Kidney (tissue), 14 donors: ENCODE measurements around the gene CCNB3. TPM values are rescaled to one million over a fixed set of nuclear protein-coding genes. Genes with fewer than 3 reads are reported as not detected.

Experiments used
- DNase-seq, 5 donors: peaks; one replicate each; pipeline ENCODE4 v3.0.0-alpha.2; 2013 to 2020
- FAIRE-seq: peaks from 2 replicates; lab custom pipeline; 2012; peaks lifted over from hg19 to GRCh38; lab: Jason Lieb, UNC
- H3K27ac ChIP-seq, 2 donors: one replicate each; pipeline ENCODE4 v1.7.0; 2013; ENCODE audit warnings: low read depth in 2 of 2, low read length in 2 of 2, inconsistent platforms in 1 of 2
- H3K27me3 ChIP-seq: one replicate; pipeline ENCODE4 v1.7.1; 2013; ENCODE audit warnings: low read length, inconsistent platforms; ENCODE audit not compliant: control insufficient read depth, insufficient read depth
- H3K36me3 ChIP-seq, 3 donors: one replicate each; pipeline versions ENCODE4 v1.7.0 to v1.7.1; 2013; ENCODE audit warnings: low read length in 3 of 3, control low read depth in 1 of 3, inconsistent platforms in 1 of 3; ENCODE audit not compliant: insufficient read depth in 3 of 3, control insufficient read depth in 2 of 3
- H3K4me1 ChIP-seq, 3 donors: one replicate each; pipeline versions ENCODE4 v1.7.0 to v1.7.1; 2013; ENCODE audit warnings: low read length in 3 of 3, inconsistent platforms in 1 of 3, low read depth in 1 of 3; ENCODE audit not compliant: control insufficient read depth in 2 of 3, insufficient read depth in 2 of 3
- H3K4me3 ChIP-seq, 3 donors: one replicate each; pipeline versions ENCODE4 v1.7.0 to v1.8.1; 2013; ENCODE audit warnings: low read length in 3 of 3, control low read depth in 1 of 3, inconsistent platforms in 1 of 3
- H3K9ac ChIP-seq, 3 donors: one replicate each; pipeline versions ENCODE4 v1.7.0 to v1.7.1; 2013; ENCODE audit warnings: low read length in 3 of 3, control low read depth in 1 of 3, inconsistent platforms in 1 of 3
- H3K9me3 ChIP-seq, 3 donors: one replicate each; pipeline versions ENCODE4 v1.7.0 to v1.7.1; 2013; ENCODE audit warnings: low read length in 3 of 3, control low read depth in 1 of 3, inconsistent platforms in 1 of 3; ENCODE audit not compliant: control insufficient read depth in 2 of 3, insufficient read depth in 1 of 3
- intact Hi-C: fragments of 100-400 bp; cut with DNase I; formaldehyde crosslinking; loops from one replicate; pipeline ENCODE4 v1.11.1; 2022
- polyA plus RNA-seq: library from polyadenylated mRNA; stranded (reverse); fragments of 350-450 nt; fragmentation: Illumina TruSeq; extraction: RNeasy Lipid Tissue Mini Kit (QIAGEN cat#74804); gene quantifications from one replicate; pipeline ENCODE4 v1.2.3, GENCODE V29; 2014; ENCODE audit warnings: low read depth, low replicate concordance; ENCODE audit not compliant: insufficient read depth
- total RNA-seq: library from RNA; stranded (reverse); fragmentation: NEBNext Ultra II Directional; extraction: Animal tissue kit (Norgen Biotek cat#: 25700); gene quantifications from one replicate; pipeline ENCODE4 v1.2.1, GENCODE V29; 2021
- TF ChIP-seq, protein P1 (sequence below): IDR thresholded peaks from 3 replicates; pipeline ENCODE4 v1.5.1; 2012; ENCODE audit warnings: mild to moderate bottlenecking, moderate library complexity, borderline replicate concordance; ENCODE audit not compliant: insufficient read depth; ENCODE audit errors: extremely low read depth
- donor health status: control.
- donor health status: control.
- donor health status: control.
- donor health status: control.
- donor health status: control.
- donor health status: DM: yes; HTN: yes; CAD: no.
- donor health status: Normal renal cell carcinoma (clear cell type).

Gene CCNB3
- total and polyA plus RNA-seq, 2 donors from 2014 or later, result 0.41 to 1.5 TPM

DNA sequence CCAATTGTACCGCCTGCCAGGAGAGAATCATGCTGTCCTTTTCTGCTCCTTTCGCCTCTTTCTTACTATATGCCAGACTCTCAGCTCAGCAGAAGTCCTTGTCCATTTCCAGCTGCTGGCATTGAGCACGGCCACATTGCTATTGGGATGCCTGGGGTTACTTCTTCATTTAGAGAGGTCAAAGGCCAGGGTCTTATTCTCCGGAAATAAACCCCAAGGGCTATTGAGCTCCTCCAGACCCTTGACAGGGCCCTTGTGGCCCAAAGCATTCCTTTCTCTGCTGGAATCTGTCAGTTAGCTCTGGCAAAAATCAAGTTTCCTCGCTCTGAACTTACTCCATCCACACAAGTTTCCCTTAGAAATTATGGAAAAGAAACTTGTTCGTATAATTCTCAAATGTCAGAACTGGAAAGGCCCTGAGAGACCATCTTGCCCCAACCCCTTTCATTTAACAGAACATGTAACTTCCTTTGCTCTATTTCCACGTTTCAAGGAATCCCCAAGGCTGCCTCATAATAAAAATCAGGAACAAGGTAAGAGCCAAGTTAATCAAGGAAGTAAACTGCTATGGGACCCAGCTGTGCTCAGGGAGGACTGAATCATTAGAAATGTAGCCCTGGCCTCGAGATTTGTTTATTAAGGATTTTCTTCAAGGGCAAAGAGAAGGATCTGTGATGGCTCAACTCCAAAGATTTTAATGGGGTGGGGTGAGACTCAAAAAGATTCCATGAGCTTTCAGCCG is 15.5 kb upstream of the CCNB3 start:
- Histone ChIP-seq H3K9me3 (no peaks in the 10 kb centered on the region), H3K4me1 (peaks cover 0 to 16% (median 11%) of the 10 kb centered on the region in 3 donors), H3K9ac (no peak overlapping the region), H3K36me3 (no peaks in the 10 kb centered on the region), H3K27ac (peak overlapping the region in 1 of 2 donors; percentile 64), H3K4me3 (no peak overlapping the region), H3K27me3 (no peaks in the 10 kb centered on the region)
- intact Hi-C loops, result no loop called here
- FAIRE-seq (no peak), DNase-seq (peak in 2 of 5 donors; percentile 26 to 42)
- TF ChIP-seq, protein P1, sequence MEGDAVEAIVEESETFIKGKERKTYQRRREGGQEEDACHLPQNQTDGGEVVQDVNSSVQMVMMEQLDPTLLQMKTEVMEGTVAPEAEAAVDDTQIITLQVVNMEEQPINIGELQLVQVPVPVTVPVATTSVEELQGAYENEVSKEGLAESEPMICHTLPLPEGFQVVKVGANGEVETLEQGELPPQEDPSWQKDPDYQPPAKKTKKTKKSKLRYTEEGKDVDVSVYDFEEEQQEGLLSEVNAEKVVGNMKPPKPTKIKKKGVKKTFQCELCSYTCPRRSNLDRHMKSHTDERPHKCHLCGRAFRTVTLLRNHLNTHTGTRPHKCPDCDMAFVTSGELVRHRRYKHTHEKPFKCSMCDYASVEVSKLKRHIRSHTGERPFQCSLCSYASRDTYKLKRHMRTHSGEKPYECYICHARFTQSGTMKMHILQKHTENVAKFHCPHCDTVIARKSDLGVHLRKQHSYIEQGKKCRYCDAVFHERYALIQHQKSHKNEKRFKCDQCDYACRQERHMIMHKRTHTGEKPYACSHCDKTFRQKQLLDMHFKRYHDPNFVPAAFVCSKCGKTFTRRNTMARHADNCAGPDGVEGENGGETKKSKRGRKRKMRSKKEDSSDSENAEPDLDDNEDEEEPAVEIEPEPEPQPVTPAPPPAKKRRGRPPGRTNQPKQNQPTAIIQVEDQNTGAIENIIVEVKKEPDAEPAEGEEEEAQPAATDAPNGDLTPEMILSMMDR, result no peak

DNA sequence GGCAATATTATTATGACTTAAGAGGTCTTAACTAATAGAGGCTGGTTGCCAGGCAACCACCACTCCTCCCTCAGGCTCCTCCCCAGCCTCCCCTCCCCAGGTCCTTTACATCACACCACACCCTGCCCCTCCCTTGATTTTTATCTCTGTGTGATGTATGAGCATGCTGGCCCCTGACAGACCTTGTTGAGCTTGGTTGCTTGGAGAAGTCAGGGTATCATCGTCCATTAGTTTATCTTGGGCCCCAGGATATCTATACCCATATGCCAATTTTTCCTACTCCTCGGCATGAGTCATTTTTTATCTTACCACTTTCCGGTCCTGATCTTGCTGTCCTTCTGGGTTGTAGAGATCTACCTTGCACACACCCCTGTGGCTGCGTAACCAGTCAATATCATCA is 6.2 kb upstream of the CCNB3 start:
- H3K36me3 ChIP-seq, result no peaks in the 10 kb centered on the region
- intact Hi-C loops, result no loop called here

DNA sequence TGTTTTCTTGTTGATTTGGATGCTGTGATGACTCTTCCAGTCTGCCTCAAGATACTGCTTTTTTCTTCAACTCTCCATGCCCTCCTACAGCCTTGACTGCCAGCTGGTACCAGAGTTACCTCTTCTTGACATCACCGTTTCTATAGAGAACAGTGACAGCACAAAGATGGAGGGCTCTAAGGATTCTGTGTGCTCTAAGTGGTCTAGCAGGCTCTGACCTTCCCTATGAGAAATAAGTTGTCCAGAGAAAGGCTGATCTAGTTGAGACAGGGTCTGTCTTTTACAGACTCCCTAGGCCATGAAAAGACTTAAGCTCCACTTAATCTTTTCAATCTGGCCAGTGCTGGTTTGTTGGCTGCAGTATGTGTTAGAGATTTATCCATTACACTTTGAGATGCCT is 3.7 kb upstream of the CCNB3 start, which contains the start of gene AKAP4:
AKAP4 (minus strand) TSS at position 101 of the 400 bp plus-strand sequence. CDS start 118 bp downstream, outside the sequence.
- FAIRE-seq (no peak), DNase-seq (no peak)
- peaks cover 0 to 2% (median 0%) of the 10 kb centered on the region in 3 donors for H3K4me1 ChIP-seq
- no peaks in the 10 kb centered on the region for H3K36me3 ChIP-seq
- TF ChIP-seq, protein P1, result no peak
- H3K9me3 ChIP-seq, result no peaks in the 10 kb centered on the region
- H3K27ac ChIP-seq, result no peak within 1 kb of the TSS
- intact Hi-C loops, result no loop called here
- H3K9ac ChIP-seq, result no peak within 1 kb of the TSS
- no peaks in the 10 kb centered on the region for H3K27me3 ChIP-seq
- H3K4me3 ChIP-seq, result no peak within 1 kb of the TSS

More for the DNA sequence above, 6.2 kb upstream of the CCNB3 start:
- TF ChIP-seq, protein P1, result no peak
- FAIRE-seq (no peak), DNase-seq (no peak)
- H3K4me1 ChIP-seq, result peaks cover 0 to 2% (median 0%) of the 10 kb centered on the region in 3 donors
- H3K9me3 ChIP-seq, result no peaks in the 10 kb centered on the region
- no peaks in the 10 kb centered on the region for H3K27me3 ChIP-seq
- no peak overlapping the region for H3K27ac ChIP-seq
- no peak overlapping the region for H3K9ac ChIP-seq
- no peak overlapping the region for H3K4me3 ChIP-seq
